SH-SY5Y (cell line): ENCODE data around the gene KCNAB1.

Experiments used
- GATA2 ChIP-seq: IDR thresholded peaks from 2 replicates; pipeline ENCODE4 v1.6.1; 2011; ENCODE audit warnings: mild to moderate bottlenecking, low read depth, low read length
- GATA3 ChIP-seq: IDR thresholded peaks from 2 replicates; pipeline ENCODE4 v1.6.1; 2011; ENCODE audit warnings: low read depth, mild to moderate bottlenecking, low read length, moderate library complexity

- no peak for TF ChIP-seq GATA2
- TF ChIP-seq GATA3, result no peak
Observed at GRCh38 chr3:156551746-156552145, 431.4 kb downstream of the KCNAB1 start.
